Hindlimb muscle (tissue), 1 donor: ENCODE results near the gene EIF4E2. TPM values are rescaled to one million over a fixed set of nuclear protein-coding genes. Genes with fewer than 3 reads are reported as not detected.

Experiments
- DNase-seq: peaks from one replicate; pipeline ENCODE4 v3.0.0-alpha.2; 2013
- polyA plus RNA-seq: library from polyadenylated mRNA; unstranded; fragments of 120-200 nt; gene quantifications from one replicate; pipeline ENCODE4 v1.2.1, GENCODE V29; 2013; ENCODE audit not compliant: insufficient read length

Gene EIF4E2
- polyA plus RNA-seq, 1 donor = 134 TPM

DNA sequence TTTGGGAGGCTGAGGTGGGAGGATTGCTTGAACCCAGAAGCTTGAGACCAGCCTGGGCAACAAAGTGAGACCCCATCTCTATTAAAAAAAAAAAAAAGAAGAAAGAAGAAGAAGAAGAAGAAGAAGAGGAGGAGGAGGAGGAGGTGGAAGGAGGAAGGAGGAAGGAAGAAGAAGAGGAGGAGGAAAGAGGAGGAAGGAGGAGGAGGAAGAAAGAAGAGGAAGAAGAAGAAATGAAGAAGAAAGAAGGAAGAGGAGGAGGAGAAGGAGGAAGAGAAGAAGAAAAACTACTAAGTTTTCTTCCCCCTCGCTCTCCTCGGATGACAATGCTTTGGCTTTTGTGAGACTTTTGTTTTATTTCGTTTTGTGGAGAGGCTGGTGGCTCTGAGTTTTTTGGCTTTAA is 52.8 kb downstream of the EIF4E2 start:
- no peak for DNase-seq

DNA sequence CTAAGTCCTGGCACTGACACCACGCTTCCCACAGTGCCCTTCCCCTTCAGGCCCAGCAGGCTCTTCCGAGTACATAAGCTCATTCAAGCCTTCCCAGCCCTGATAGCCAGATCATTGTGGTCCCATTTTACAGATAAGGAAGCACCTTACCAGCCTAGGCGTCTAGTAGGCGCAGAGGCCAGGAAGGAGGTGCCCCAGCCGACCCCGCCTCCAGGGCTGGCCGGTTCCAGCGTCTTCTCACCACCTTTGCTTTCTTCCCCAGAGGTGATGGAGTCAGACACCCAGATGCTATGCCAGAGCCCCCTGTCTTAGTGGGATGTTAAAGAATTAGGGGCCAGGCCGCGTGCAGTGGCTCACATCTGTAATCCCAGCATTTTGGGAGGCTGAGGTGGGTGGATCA is 54.0 kb downstream of the EIF4E2 start:
- DNase-seq = no peak

DNA sequence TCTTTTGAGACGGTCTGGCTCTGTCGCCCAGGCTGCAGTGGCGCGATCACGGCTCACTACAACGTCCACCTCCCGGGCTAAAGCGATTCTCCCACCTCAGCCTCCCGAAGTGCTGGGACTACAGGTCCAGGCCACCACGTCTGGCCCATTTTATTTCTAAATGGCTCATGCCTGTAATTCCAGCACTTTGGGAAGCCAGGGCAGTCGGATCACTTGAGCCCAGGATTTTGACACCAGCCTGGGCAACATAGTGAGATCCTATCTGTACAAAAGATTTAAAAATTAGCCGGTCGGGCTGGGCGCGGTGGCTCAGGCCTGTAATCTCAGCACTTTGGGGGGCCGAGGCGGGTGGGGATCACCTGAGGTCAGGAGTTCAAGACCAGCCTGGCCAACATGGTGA is 56.5 kb downstream of the EIF4E2 start:
- no peak for DNase-seq

DNA sequence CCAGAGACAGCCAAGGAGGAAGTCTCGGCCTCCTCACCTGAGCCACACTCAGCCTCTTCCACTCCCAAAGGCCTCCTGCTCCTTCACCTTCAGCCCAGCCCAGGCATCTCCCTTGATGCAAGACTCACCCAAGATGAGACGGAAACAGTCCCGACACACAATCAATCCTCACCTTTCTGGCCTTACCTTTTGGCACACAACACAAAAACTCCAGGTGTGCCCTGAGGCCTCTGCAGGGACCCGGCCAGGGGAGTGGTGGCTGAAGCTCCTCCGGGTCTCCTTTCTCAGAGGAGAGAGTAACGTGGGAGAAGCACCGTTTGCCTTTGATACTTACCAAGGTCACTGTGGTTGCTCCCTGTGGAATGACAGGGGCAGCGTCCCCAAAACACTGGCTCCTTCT is 59.1 kb downstream of the EIF4E2 start:
- no peak for DNase-seq

- DNase-seq = no peak
These were observed 59.6 kb downstream of the EIF4E2 start for GRCh38 chr2:232610081-232610480.

GRCh38 chr2:232611061-232611460 is 60.6 kb downstream of the EIF4E2 start:
- no peak for DNase-seq

DNA sequence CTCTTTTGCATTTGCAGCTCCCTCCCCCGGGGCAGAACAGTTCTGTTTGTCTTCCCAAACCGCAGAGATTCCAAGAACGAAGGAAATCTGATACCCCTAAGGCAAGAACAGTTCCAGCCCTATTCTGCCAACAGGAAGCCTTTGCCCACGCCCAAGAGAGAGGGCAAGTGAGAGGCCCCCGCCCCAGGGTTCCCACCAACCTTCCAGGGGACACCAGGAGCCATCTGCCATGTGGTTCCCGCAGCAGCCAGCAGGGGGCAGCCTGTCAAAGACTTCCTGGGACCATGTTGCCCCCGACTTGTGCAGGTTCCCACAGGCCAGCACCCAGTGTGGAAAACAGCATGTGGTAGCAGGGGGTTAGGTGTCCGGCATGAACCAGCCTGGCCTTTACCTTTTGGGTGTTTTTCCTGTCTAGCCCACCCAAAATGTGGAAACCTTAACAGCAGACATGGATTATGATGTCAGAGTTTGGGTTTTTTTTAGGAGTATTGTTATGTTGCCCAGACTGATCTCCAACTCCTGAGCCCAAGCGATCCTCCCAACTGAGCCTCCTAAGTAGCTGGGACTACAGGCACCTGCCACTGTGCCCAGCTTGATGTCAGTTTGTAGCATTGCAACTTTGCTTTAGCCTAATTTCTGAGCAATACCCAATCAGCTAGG is 61.2 kb downstream of the EIF4E2 start:
- no peak for DNase-seq

- DNase-seq = no peak
These were observed 63.1 kb downstream of the EIF4E2 start for GRCh38 chr2:232613538-232614134.

- no peak for DNase-seq
These were observed 64.8 kb downstream of the EIF4E2 start for GRCh38 chr2:232615339-232615738.

Other genes with a start within 250 kb of the EIF4E2 start
- not detected for gene ALPP, start 171.9 kb upstream of the EIF4E2 start, polyA plus RNA-seq
- not detected for gene ALPG, start 143.8 kb upstream of the EIF4E2 start, polyA plus RNA-seq
- gene ALPI, start 94.5 kb upstream of the EIF4E2 start, polyA plus RNA-seq = not detected
- 0.39 TPM for gene ECEL1, start 62.9 kb upstream of the EIF4E2 start, polyA plus RNA-seq
- 2.2 TPM for gene PRSS56, start 30.3 kb upstream of the EIF4E2 start, polyA plus RNA-seq
- gene CHRND, start 24.5 kb upstream of the EIF4E2 start, polyA plus RNA-seq = 173 TPM
- gene CHRNG, start 11.0 kb upstream of the EIF4E2 start, polyA plus RNA-seq = 167 TPM
- 6.7 TPM for gene TIGD1, start 132 bp upstream of the EIF4E2 start, polyA plus RNA-seq
- gene EFHD1, start 82.9 kb downstream of the EIF4E2 start, polyA plus RNA-seq = 26.3 TPM
- 41.3 TPM for gene GIGYF2, start 146.6 kb downstream of the EIF4E2 start, polyA plus RNA-seq
- 0.26 TPM for gene KCNJ13, start 225.9 kb downstream of the EIF4E2 start, polyA plus RNA-seq